NB4 (cell line): ENCODE results near the gene SEMA6D.

ENCODE experiments used
- CTCF ChIP-seq: IDR thresholded peaks from one replicate; pipeline ENCODE4 v1.5.1; 2012; ENCODE audit warnings: low read depth, low read length
- POLR2A ChIP-seq: IDR thresholded peaks from 2 replicates; pipeline ENCODE4 v1.6.1; 2011; ENCODE audit warnings: mild to moderate bottlenecking; ENCODE audit not compliant: insufficient read length; ENCODE audit errors: extremely low read depth
- TF ChIP-seq, protein P1 (sequence below): IDR thresholded peaks from 2 replicates; pipeline ENCODE4 v1.6.1; 2011; ENCODE audit warnings: low read depth, low read length

- TF ChIP-seq CTCF = no peak
- TF ChIP-seq, protein P1, sequence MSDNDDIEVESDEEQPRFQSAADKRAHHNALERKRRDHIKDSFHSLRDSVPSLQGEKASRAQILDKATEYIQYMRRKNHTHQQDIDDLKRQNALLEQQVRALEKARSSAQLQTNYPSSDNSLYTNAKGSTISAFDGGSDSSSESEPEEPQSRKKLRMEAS = no peak
- no peak for TF ChIP-seq POLR2A
Observed at GRCh38 chr15:47719730-47720129, 2.4 kb downstream of the SEMA6D start.
